Adrenal gland (tissue), 5 donors: ENCODE results near the gene KDM6B.

Experiments used
- POLR2A ChIP-seq, 2 donors: fragments of 450-650 bp; IDR thresholded peaks; one replicate each; pipeline ENCODE4 v1.6.1; 2017; ENCODE audit warnings: antibody characterized with exemption in 2 of 2, mild to moderate bottlenecking in 2 of 2, moderate library complexity in 1 of 2
- TF ChIP-seq, protein P1 (sequence below), 6 experiments: fragments of 450-650 bp in 4 of 6; fragments of 200-600 bp in 2 of 6; sonication (generic) in 1 of 6; IDR thresholded peaks; 1 replicate in 5 of 6; 2 replicates in 1 of 6; pipeline versions ENCODE4 v1.5.1 to v1.8.0; 2016 to 2021; ENCODE audit warnings: antibody characterized with exemption in 6 of 6, mild to moderate bottlenecking in 2 of 6, moderate library complexity in 1 of 6
- donor health status: DM: no; HTN: no; CAD: no.

GRCh38 chr17:7840441-7840840 is 6.4 kb downstream of the KDM6B start:
- no peak for TF ChIP-seq POLR2A (IDR thresholded peaks at IDR 0.05)
- TF ChIP-seq, protein P1, sequence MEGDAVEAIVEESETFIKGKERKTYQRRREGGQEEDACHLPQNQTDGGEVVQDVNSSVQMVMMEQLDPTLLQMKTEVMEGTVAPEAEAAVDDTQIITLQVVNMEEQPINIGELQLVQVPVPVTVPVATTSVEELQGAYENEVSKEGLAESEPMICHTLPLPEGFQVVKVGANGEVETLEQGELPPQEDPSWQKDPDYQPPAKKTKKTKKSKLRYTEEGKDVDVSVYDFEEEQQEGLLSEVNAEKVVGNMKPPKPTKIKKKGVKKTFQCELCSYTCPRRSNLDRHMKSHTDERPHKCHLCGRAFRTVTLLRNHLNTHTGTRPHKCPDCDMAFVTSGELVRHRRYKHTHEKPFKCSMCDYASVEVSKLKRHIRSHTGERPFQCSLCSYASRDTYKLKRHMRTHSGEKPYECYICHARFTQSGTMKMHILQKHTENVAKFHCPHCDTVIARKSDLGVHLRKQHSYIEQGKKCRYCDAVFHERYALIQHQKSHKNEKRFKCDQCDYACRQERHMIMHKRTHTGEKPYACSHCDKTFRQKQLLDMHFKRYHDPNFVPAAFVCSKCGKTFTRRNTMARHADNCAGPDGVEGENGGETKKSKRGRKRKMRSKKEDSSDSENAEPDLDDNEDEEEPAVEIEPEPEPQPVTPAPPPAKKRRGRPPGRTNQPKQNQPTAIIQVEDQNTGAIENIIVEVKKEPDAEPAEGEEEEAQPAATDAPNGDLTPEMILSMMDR (IDR thresholded peaks at IDR 0.05) = no peak
